Stomach (tissue), 9 donors: Measurements from ENCODE around the gene NCKAP5. TPM values are rescaled to one million over a fixed set of nuclear protein-coding genes. Genes with fewer than 3 reads are reported as not detected.

Source experiments
- DNase-seq, 2 donors: peaks; one replicate each; pipeline versions ENCODE4 v3.0.0 to v3.0.0-alpha.2; 2013 to 2019
- H3K27ac ChIP-seq, 5 donors: fragments of 200-600 bp in 4 of 5; sonication (generic) in 4 of 5; one replicate each; pipeline ENCODE4 v1.5.1; 2013 to 2019; ENCODE audit warnings: mild to moderate bottlenecking in 1 of 5, moderate library complexity in 1 of 5
- H3K27me3 ChIP-seq, 3 donors: fragments of 200-600 bp; sonication (generic); one replicate each; pipeline ENCODE4 v1.5.1; 2017 to 2019; ENCODE audit warnings: mixed run types in 1 of 3
- H3K36me3 ChIP-seq, 4 donors: fragments of 200-600 bp; sonication (generic); 1 replicate in 3 of 4; 2 replicates in 1 of 4; pipeline ENCODE4 v1.5.1; 2016 to 2019
- H3K4me1 ChIP-seq, 4 donors: fragments of 200-600 bp; sonication (generic); one replicate each; pipeline ENCODE4 v1.5.1; 2016 to 2019
- H3K4me3 ChIP-seq, 4 donors: fragments of 200-600 bp; sonication (generic) in 3 of 4; one replicate each; pipeline ENCODE4 v1.5.1; 2016 to 2019; ENCODE audit warnings: mild to moderate bottlenecking in 1 of 4
- H3K9me3 ChIP-seq, 4 donors: fragments of 200-600 bp; sonication (generic); one replicate each; pipeline ENCODE4 v1.5.1; 2016 to 2019
- CTCF ChIP-seq, 7 experiments: fragments of 450-650 bp in 4 of 7; fragments of 200-600 bp in 3 of 7; sonication (generic) in 3 of 7; IDR thresholded peaks; one replicate each; pipeline ENCODE4 v1.5.1; 2016 to 2019; ENCODE audit warnings: antibody characterized with exemption in 7 of 7, control low read depth in 2 of 7, mild to moderate bottlenecking in 1 of 7
- EP300 ChIP-seq: sonication (generic); formaldehyde crosslinking; IDR thresholded peaks from one replicate; pipeline ENCODE4 v1.6.1; 2017; ENCODE audit warnings: antibody characterized with exemption
- POLR2A ChIP-seq, 4 donors: fragments of 450-650 bp; IDR thresholded peaks; one replicate each; pipeline ENCODE4 v1.6.1; 2016; ENCODE audit warnings: antibody characterized with exemption in 4 of 4, control low read depth in 2 of 4, mild to moderate bottlenecking in 1 of 4, moderate library complexity in 1 of 4
- POLR2AphosphoS5 ChIP-seq, 3 donors: sonication (generic); formaldehyde crosslinking; IDR thresholded peaks; one replicate each; pipeline ENCODE4 v1.6.1; 2016; ENCODE audit warnings: antibody characterized with exemption in 3 of 3
- WGBS, 5 donors: extraction: QIAGEN DNeasy Blood & Tissue Kit in 3 of 5; methylation state at CpG; one replicate each; pipeline versions ENCODE4 v1.1.5 to v1.1.7; 2013 to 2018; 5-methylcytosine and 5-hydroxymethylcytosine counted together
- intact Hi-C: fragments of 100-400 bp; cut with DNase I; formaldehyde crosslinking; loops from one replicate; pipeline ENCODE4 v1.15.1; 2023; ENCODE audit warnings: low total_unique reads
- polyA plus RNA-seq, 3 donors: library from polyadenylated mRNA; stranded (reverse); fragments of 200-250 nt; gene quantifications; one replicate each; pipeline ENCODE4 v1.2.3, GENCODE V29; 2013
- total RNA-seq, 5 donors: library from RNA; depleted of rRNA; stranded (reverse); fragments of >200 nt; gene quantifications; one replicate each; pipeline versions ENCODE4 v1.1.0 to v1.2.3, GENCODE V29; 2014 to 2016
- donor health status: healthy with polysubstance abuse.
- donor health status: Bipolar disorder and iron deficiency.
- donor health status: healthy.

Gene NCKAP5
- total and polyA plus RNA-seq, 8 donors, result 0.58 to 8.0 (median 1.6) TPM; not detected in 1

DNA sequence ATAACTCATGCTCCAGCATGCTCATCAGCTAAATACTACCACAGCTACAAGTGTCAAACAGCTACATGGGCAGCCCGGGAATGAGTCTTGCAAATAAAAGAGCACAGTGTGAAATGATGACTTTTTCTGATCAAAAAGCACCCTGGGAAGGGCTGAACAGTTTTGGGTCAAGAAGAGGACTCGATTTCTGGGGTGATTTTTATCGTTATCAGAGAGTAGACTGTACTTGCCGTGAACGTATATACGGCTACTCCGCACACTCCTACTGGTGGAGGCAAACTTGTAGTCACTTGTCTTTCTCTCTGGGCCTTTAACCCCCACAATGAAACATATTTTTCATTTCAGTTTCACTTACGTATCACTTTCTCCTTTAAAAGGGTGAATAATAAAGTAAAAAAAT lies 54.4 kb downstream of the NCKAP5 start:
- Histone ChIP-seq H3K4me3 (no peak overlapping the region), H3K27me3 (no peaks in the 10 kb centered on the region), H3K36me3 (no peaks in the 10 kb centered on the region), H3K4me1 (no peaks in the 10 kb centered on the region), H3K27ac (no peak overlapping the region), H3K9me3 (no peaks in the 10 kb centered on the region)
- no peak for DNase-seq
- intact Hi-C loops, result no loop called here
- TF ChIP-seq POLR2AphosphoS5 (IDR thresholded peaks at IDR 0.05), result no peak
- TF ChIP-seq POLR2A (IDR thresholded peaks at IDR 0.05), result no peak
- TF ChIP-seq EP300, result no peak
- TF ChIP-seq CTCF (IDR thresholded peaks at IDR 0.05), result no peak
- 89 to 92% (median 91%) methylated on average over 8 of the region's 8 CpGs for WGBS, 5 donors

DNA sequence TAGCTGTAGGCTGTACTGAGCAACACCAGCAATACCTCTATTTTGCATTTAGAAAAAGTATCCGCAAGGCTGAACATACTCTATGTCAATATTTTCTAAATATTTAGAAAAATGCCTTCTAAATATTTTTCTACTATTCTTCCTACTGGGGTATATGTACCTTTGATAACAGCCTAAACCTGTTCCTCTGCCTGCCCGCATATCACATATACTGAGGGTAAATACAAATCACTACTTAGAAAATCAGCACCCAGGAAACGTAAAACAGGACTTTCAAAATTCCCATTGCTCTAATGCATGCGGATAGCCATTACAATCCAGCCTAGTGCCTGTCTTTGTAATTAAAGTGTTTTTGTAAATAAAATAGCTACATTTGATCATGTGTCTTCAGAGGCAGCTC lies 56.1 kb downstream of the NCKAP5 start:
- Histone ChIP-seq H3K36me3 (no peaks in the 10 kb centered on the region), H3K4me3 (no peak overlapping the region), H3K4me1 (no peaks in the 10 kb centered on the region), H3K27ac (no peak overlapping the region), H3K9me3 (no peaks in the 10 kb centered on the region), H3K27me3 (no peaks in the 10 kb centered on the region)
- intact Hi-C loops, result no loop called here
- WGBS, 5 donors, result 65 to 78% (median 75%) methylated on average over 4 of the region's 4 CpGs
- no peak for DNase-seq
- TF ChIP-seq POLR2A (IDR thresholded peaks at IDR 0.05) (no peak), CTCF (IDR thresholded peaks at IDR 0.05) (no peak), POLR2AphosphoS5 (IDR thresholded peaks at IDR 0.05) (no peak), EP300 (no peak)

- Histone ChIP-seq H3K9me3 (no peaks in the 10 kb centered on the region), H3K36me3 (no peaks in the 10 kb centered on the region), H3K27ac (no peak overlapping the region), H3K27me3 (no peaks in the 10 kb centered on the region), H3K4me1 (no peaks in the 10 kb centered on the region), H3K4me3 (no peak overlapping the region)
- intact Hi-C loops, result no loop called here
- 0 to 44% (median 5%) methylated on average over 1 of the region's 1 CpG for WGBS, 5 donors
- TF ChIP-seq EP300 (no peak), CTCF (IDR thresholded peaks at IDR 0.05) (no peak), POLR2A (IDR thresholded peaks at IDR 0.05) (no peak), POLR2AphosphoS5 (IDR thresholded peaks at IDR 0.05) (no peak)
- no peak for DNase-seq
These were observed 56.6 kb downstream of the NCKAP5 start for GRCh38 chr2:133511679-133512078.

DNA sequence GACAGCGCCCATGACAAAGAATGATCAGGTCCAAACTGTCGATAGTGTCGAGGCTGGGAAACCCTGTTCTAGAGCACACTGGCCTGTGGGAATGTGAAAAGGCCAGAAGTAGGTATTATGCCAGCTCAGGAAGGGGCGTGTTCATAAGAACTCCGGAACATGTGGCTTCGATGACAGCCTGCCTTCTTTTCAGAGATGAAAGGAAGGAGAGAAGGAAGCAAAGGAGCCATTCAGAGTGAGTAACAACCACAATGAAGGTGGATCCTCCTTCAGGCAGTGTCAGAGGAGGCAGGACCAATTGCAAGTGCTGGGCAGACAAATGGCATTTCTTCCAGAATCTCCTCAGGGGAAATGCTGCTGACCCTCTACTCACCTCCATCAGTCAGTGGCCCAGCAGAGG lies 58.5 kb downstream of the NCKAP5 start:
- DNase-seq, result no peak
- Histone ChIP-seq H3K27ac (no peak overlapping the region), H3K27me3 (no peaks in the 10 kb centered on the region), H3K4me3 (no peak overlapping the region), H3K9me3 (no peaks in the 10 kb centered on the region), H3K36me3 (no peaks in the 10 kb centered on the region), H3K4me1 (peaks cover 2 to 8% (median 7%) of the 10 kb centered on the region in 4 donors)
- intact Hi-C loops, result no loop called here
- TF ChIP-seq EP300, result no peak
- TF ChIP-seq CTCF (IDR thresholded peaks at IDR 0.05), result no peak
- TF ChIP-seq POLR2A (IDR thresholded peaks at IDR 0.05), result no peak
- no peak for TF ChIP-seq POLR2AphosphoS5 (IDR thresholded peaks at IDR 0.05)
- 81 to 94% (median 91%) methylated on average over 6 of the region's 6 CpGs for WGBS, 5 donors
